GM12878 (cell line): ENCODE data around the gene C19orf81. TPM values are rescaled to one million over a fixed set of nuclear protein-coding genes. Genes with fewer than 3 reads are reported as not detected.

ENCODE experiments used
- ATAC-seq: fragments of 200-7000 bp; cut with Tn5 transposase; 3 replicates; pipeline ENCODE4 v1.9.1; 2020; ENCODE audit warnings: mild to moderate bottlenecking, moderate library complexity
- BruUV-seq: library from RNA; stranded (reverse); fragments of 400-500 nt; replicated peaks from 2 replicates; lab custom pipeline; 2021; lab: Mats Ljungman, UMichigan
- CTCF ChIA-PET: fragments of 300-600 bp; sonication (Branson Sonifier 250); formaldehyde crosslinking; extraction: SDS; loops from one replicate; lab custom pipeline; 2021; ENCODE audit warnings: inconsistent platforms; lab: Yijun Ruan, JAX
- POLR2A ChIA-PET: fragments of 350-600 bp; formaldehyde crosslinking; extraction: SDS; loops from one replicate; lab custom pipeline; 2021; ENCODE audit warnings: inconsistent platforms; lab: Charles Lee
- RAD21 ChIA-PET: fragments of 300-600 bp; sonication (Branson Sonifier 250); formaldehyde crosslinking; loops from one replicate; lab custom pipeline; 2023; ENCODE audit warnings: antibody characterized with exemption; ENCODE audit not compliant: unreplicated experiment; lab: Charles Lee
- SMC1A ChIA-PET: fragments of 300-600 bp; sonication (Branson Sonifier 250); formaldehyde crosslinking; loops from one replicate; lab custom pipeline; 2023; ENCODE audit not compliant: unreplicated experiment, uncharacterized antibody; lab: Charles Lee
- DNase-seq: peaks from one replicate; pipeline ENCODE4 v3.0.0-alpha.2; 2011; ENCODE audit warnings: low read depth, low spot score
- FAIRE-seq: peaks from 3 replicates; lab custom pipeline; 2011; peaks lifted over from hg19 to GRCh38; lab: Jason Lieb, UNC
- H2AFZ ChIP-seq: 2 replicates; pipeline ENCODE4 v1.6.0; 2011; ENCODE audit warnings: low read depth, low read length, control low read depth; ENCODE audit not compliant: control insufficient read depth
- H3K27ac ChIP-seq: 2 replicates; pipeline ENCODE4 v1.5.1; 2011; ENCODE audit warnings: control low read depth; ENCODE audit not compliant: control insufficient read depth, insufficient read depth
- H3K27me3 ChIP-seq, 2 experiments: replicated peaks in 1 of 2; 2 replicates each; pipeline versions ENCODE4 v1.6.0 to v1.6.1; 2011; ENCODE audit warnings: low read length in 1 of 2; ENCODE audit not compliant: control insufficient read depth in 2 of 2, insufficient read depth in 2 of 2
- H3K36me3 ChIP-seq, 2 experiments: 2 replicates each; pipeline ENCODE4 v1.5.1; 2011; ENCODE audit warnings: low read length in 1 of 2; ENCODE audit not compliant: control insufficient read depth in 2 of 2, insufficient read depth in 2 of 2
- H3K4me1 ChIP-seq: 2 replicates; pipeline ENCODE4 v1.6.1; 2011; ENCODE audit warnings: mild to moderate bottlenecking, low read length, moderate library complexity, mixed read lengths; ENCODE audit not compliant: control insufficient read depth, insufficient read depth
- H3K4me2 ChIP-seq: 2 replicates; pipeline ENCODE4 v1.6.0; 2011; ENCODE audit warnings: control low read depth; ENCODE audit not compliant: control insufficient read depth, insufficient read depth
- H3K4me3 ChIP-seq: fragments of 200-600 bp; sonication (generic); 2 replicates; pipeline ENCODE4 v1.5.1; 2016
- H3K79me2 ChIP-seq: 2 replicates; pipeline ENCODE4 v1.6.0; 2011; ENCODE audit warnings: low read length; ENCODE audit not compliant: control insufficient read depth, insufficient read depth
- H3K9ac ChIP-seq: 2 replicates; pipeline ENCODE4 v1.8.0; 2011; ENCODE audit warnings: low read length, control low read depth, mixed read lengths; ENCODE audit not compliant: control insufficient read depth, insufficient read depth
- H3K9me3 ChIP-seq: replicated peaks from 3 replicates; pipeline ENCODE4 v1.5.1; 2011; ENCODE audit warnings: mild to moderate bottlenecking, low read length; ENCODE audit not compliant: control insufficient read depth, insufficient read depth
- H4K20me1 ChIP-seq: 2 replicates; pipeline ENCODE4 v1.6.0; 2011; ENCODE audit not compliant: control insufficient read depth, insufficient read depth
- EGR1 ChIP-seq, 2 experiments: IDR thresholded peaks; 1 replicate in 1 of 2; 2 replicates in 1 of 2; pipeline ENCODE4 v1.6.1; 2011 to 2012; ENCODE audit warnings: low read depth in 2 of 2, low read length in 2 of 2, borderline replicate concordance in 1 of 2, mild to moderate bottlenecking in 1 of 2, moderate library complexity in 1 of 2
- ETV6 ChIP-seq, 2 experiments: fragments of 450-650 bp in 1 of 2; IDR thresholded peaks in 1 of 2; conservative IDR thresholded peaks in 1 of 2; 2 replicates each; pipeline ENCODE4 v1.6.1; 2014; ENCODE audit warnings: antibody characterized with exemption in 1 of 2, borderline replicate concordance in 1 of 2, low read depth in 1 of 2, mild to moderate bottlenecking in 1 of 2, moderate library complexity in 1 of 2
- IRF3 ChIP-seq: fragments of 450-650 bp; IDR thresholded peaks from 2 replicates; pipeline ENCODE4 v1.6.1; 2014; ENCODE audit warnings: mild to moderate bottlenecking
- JUNB ChIP-seq: IDR thresholded peaks from 2 replicates; pipeline ENCODE4 v1.6.1; 2016; ENCODE audit warnings: antibody characterized with exemption, mild to moderate bottlenecking
- KLF5 ChIP-seq: fragments of 450-650 bp; IDR thresholded peaks from 2 replicates; pipeline ENCODE4 v1.6.1; 2014; ENCODE audit warnings: mild to moderate bottlenecking; ENCODE audit not compliant: partially characterized antibody
- RAD21 ChIP-seq: IDR thresholded peaks from 2 replicates; pipeline ENCODE4 v1.6.1; 2011; ENCODE audit warnings: mild to moderate bottlenecking, low read depth, low read length, moderate library complexity; ENCODE audit not compliant: insufficient read depth
- RBBP5 ChIP-seq: fragments of 200-600 bp; sonication (generic); conservative IDR thresholded peaks from 2 replicates; pipeline ENCODE4 v1.6.1; 2016
- SP1 ChIP-seq: IDR thresholded peaks from one replicate; pipeline ENCODE4 v1.6.1; 2011; ENCODE audit warnings: low read depth, low read length
- WGBS: methylation state at CpG from one replicate; pipeline ENCODE4 v1.1.6; 2016; ENCODE audit warnings: low lambda C conversion rate; ENCODE audit not compliant: insufficient replicate concordance, insufficient coverage; ENCODE audit errors: missing lambda C conversion rate; 5-methylcytosine and 5-hydroxymethylcytosine counted together
- in situ Hi-C: fragments of 300-500 bp; cut with MboI; formaldehyde crosslinking; loops from 9 replicates; pipeline ENCODE4 v1.14.3; 2018; ENCODE audit warnings: mixed read lengths
- intact Hi-C: fragments of 100-400 bp; cut with micrococcal nuclease; formaldehyde crosslinking; loops from one replicate; pipeline ENCODE4 v1.14.2; 2022; ENCODE audit not compliant: unreplicated experiment
- polyA plus RNA-seq, 11 experiments: library from polyadenylated mRNA; depleted of rRNA in 4 of 11; unstranded in 6 of 11; stranded (reverse) in 5 of 11; fragments of >200 nt; fragmentation: Nextera tagmentation in 4 of 11; fragmentation: Illumina TruSeq in 1 of 11; extraction: Ambion mirVana in 4 of 11; extraction: Trizol in 1 of 11; gene quantifications; 1 replicate in 1 of 11; 2 replicates in 10 of 11; pipeline versions ENCODE4 v1.2.1 to v1.2.3, GENCODE V29; 2011 to 2016; ENCODE audit warnings: inconsistent platforms in 2 of 11, missing spikeins in 2 of 11, low read depth in 1 of 11
- total RNA-seq, 4 experiments: library from RNA; depleted of rRNA in 3 of 4; stranded (reverse); fragments of >200 nt in 3 of 4; fragmentation: Illumina TruSeq in 1 of 4; extraction: Trizol in 1 of 4; gene quantifications; 2 replicates each; pipeline versions ENCODE4 v1.2.1 to v1.2.3, GENCODE V29; 2013 to 2021
- TF ChIP-seq, protein P1 (sequence below): fragments of 450-650 bp; IDR thresholded peaks from 2 replicates; pipeline ENCODE4 v1.6.1; 2017; ENCODE audit warnings: low read depth, mild to moderate bottlenecking, moderate library complexity

The C19orf81 gene
- total and polyA plus RNA-seq, 10 of the 15 experiments (the other 5 are each of a cell fraction or from before 2014, with no cell fraction given): 0.69 TPM; not detected in 9

GRCh38 chr19:50670102-50670380 lies 20.8 kb downstream of the C19orf81 start:
- no peaks in the 10 kb centered on the region; the same call in 2 of the 3 replicates for H3K9me3 ChIP-seq
- no peak overlapping the region for H3K4me2 ChIP-seq
- DNase-seq: no peak
- CTCF ChIA-PET: interaction anchor here (0.7 to 4.0 kb wide), 7 partner anchors 10 to 313 kb away, joined by 3 to 22 read pairs (median 4); no protein-coding TSS in a partner anchor
- in situ Hi-C loops: no loop called here
- 0% methylated on average over 5 of the region's 5 CpGs for WGBS
- intact Hi-C loops: no loop called here
- SMC1A ChIA-PET: interaction anchor here (0.8 to 1.6 kb wide), 6 partner anchors 44 to 256 kb away, joined by 3 to 5 read pairs (median 3); no protein-coding TSS in a partner anchor
- FAIRE-seq: no peak
- H3K79me2 ChIP-seq: no peaks in the 10 kb centered on the region
- no peak for ATAC-seq
- H3K36me3 ChIP-seq: no peaks in the 10 kb centered on the region
- H2AFZ ChIP-seq: no peak overlapping the region
- H3K4me1 ChIP-seq: no peaks in the 10 kb centered on the region
- no peak overlapping the region for H3K9ac ChIP-seq
- POLR2A ChIA-PET: interaction anchor here (0.9 kb wide), 1 partner anchor 9 kb away, joined by 4 read pairs; no protein-coding TSS in a partner anchor
- RAD21 ChIA-PET: interaction anchor here (2.3 kb wide), 1 partner anchor 252 kb away, joined by 12 read pairs; no protein-coding TSS in a partner anchor
- no peaks in the 10 kb centered on the region for H4K20me1 ChIP-seq
- H3K27me3 ChIP-seq: peaks cover 4 to 6% of the 10 kb centered on the region in 2 experiments
- no peak overlapping the region for H3K4me3 ChIP-seq
- no peak overlapping the region for H3K27ac ChIP-seq
- no peak for TF ChIP-seq ETV6 (conservative IDR thresholded peaks at IDR 0.05 in 1 of 2, IDR thresholded peaks at IDR 0.05 in 1 of 2; ENCODE audit: borderline replicate concordance in 1 of 2, low read depth in 1 of 2)
- TF ChIP-seq KLF5: no peak
- TF ChIP-seq SP1: no peak
- TF ChIP-seq RAD21: no peak
- no peak for TF ChIP-seq JUNB
- no peak for TF ChIP-seq RBBP5
- TF ChIP-seq EGR1 (IDR thresholded peaks at IDR 0.05; ENCODE audit: borderline replicate concordance in 1 of 2, low read depth in 2 of 2, low read length in 2 of 2): no peak
- TF ChIP-seq IRF3: no peak
- TF ChIP-seq, protein P1, sequence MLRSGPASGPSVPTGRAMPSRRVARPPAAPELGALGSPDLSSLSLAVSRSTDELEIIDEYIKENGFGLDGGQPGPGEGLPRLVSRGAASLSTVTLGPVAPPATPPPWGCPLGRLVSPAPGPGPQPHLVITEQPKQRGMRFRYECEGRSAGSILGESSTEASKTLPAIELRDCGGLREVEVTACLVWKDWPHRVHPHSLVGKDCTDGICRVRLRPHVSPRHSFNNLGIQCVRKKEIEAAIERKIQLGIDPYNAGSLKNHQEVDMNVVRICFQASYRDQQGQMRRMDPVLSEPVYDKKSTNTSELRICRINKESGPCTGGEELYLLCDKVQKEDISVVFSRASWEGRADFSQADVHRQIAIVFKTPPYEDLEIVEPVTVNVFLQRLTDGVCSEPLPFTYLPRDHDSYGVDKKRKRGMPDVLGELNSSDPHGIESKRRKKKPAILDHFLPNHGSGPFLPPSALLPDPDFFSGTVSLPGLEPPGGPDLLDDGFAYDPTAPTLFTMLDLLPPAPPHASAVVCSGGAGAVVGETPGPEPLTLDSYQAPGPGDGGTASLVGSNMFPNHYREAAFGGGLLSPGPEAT: no peak
- BruUV-seq: no TSS peak
